Adrenal gland (tissue), 5 donors: ENCODE data around the gene TOM1L1.

Experiments
- CTCF ChIP-seq, 6 experiments: fragments of 450-650 bp in 4 of 6; fragments of 200-600 bp in 2 of 6; sonication (generic) in 1 of 6; IDR thresholded peaks; 1 replicate in 5 of 6; 2 replicates in 1 of 6; pipeline versions ENCODE4 v1.5.1 to v1.8.0; 2016 to 2021; ENCODE audit warnings: antibody characterized with exemption in 6 of 6, mild to moderate bottlenecking in 2 of 6, moderate library complexity in 1 of 6
- POLR2A ChIP-seq, 2 donors: fragments of 450-650 bp; IDR thresholded peaks; one replicate each; pipeline ENCODE4 v1.6.1; 2017; ENCODE audit warnings: antibody characterized with exemption in 2 of 2, mild to moderate bottlenecking in 2 of 2, moderate library complexity in 1 of 2
- donor health status: DM: no; HTN: no; CAD: no.

GRCh38 chr17:54892360-54892759, 8.3 kb upstream of the TOM1L1 start:
- no peak for TF ChIP-seq POLR2A (IDR thresholded peaks at IDR 0.05)
- no peak for TF ChIP-seq CTCF (IDR thresholded peaks at IDR 0.05)
